Measurements from ENCODE around the gene ATP6V1G2. TPM values are rescaled to one million over a fixed set of nuclear protein-coding genes. Genes with fewer than 3 reads are reported as not detected.

The ATP6V1G2 gene
- total and polyA plus RNA-seq, 2 of the 8 experiments (the other 6 are each of a cell fraction or from before 2014, with no cell fraction given) = 3.0 to 5.7 TPM

- FAIRE-seq (no peak), DNase-seq (ENCODE audit: low read depth in 1 of 2, low spot score in 2 of 2) (peak in 1 of 2 experiments; percentile 61)
- TF ChIP-seq CBX5 (IDR thresholded peaks at IDR 0.05; ENCODE audit: low read depth, low read length) (no peak), RFX5 (IDR thresholded peaks at IDR 0.05; ENCODE audit: borderline replicate concordance, low read depth, low read length) (no peak), ATF3 (IDR thresholded peaks at IDR 0.05; ENCODE audit: insufficient read depth, low read depth, low read length) (no peak), FOSL1 (IDR thresholded peaks at IDR 0.05; ENCODE audit: insufficient read depth, low read depth, low read length) (no peak), SUZ12 (IDR thresholded peaks at IDR 0.05; ENCODE audit: low read length) (no peak), MAFK (IDR thresholded peaks at IDR 0.05; ENCODE audit: low read depth, low read length) (no peak)
- TF ChIP-seq, protein P1, sequence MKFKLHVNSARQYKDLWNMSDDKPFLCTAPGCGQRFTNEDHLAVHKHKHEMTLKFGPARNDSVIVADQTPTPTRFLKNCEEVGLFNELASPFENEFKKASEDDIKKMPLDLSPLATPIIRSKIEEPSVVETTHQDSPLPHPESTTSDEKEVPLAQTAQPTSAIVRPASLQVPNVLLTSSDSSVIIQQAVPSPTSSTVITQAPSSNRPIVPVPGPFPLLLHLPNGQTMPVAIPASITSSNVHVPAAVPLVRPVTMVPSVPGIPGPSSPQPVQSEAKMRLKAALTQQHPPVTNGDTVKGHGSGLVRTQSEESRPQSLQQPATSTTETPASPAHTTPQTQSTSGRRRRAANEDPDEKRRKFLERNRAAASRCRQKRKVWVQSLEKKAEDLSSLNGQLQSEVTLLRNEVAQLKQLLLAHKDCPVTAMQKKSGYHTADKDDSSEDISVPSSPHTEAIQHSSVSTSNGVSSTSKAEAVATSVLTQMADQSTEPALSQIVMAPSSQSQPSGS (IDR thresholded peaks at IDR 0.05; ENCODE audit: low read length) = no peak
- Histone ChIP-seq H2BK15ac (ENCODE audit: low read length) (no peak overlapping the region), H3K4me2 (ENCODE audit: insufficient read depth in 1 of 2, low read depth in 2 of 2, low read length in 2 of 2) (no peak overlapping the region), H3K36me3 (ENCODE audit: control insufficient read depth in 2 of 4, insufficient read depth in 4 of 4, low read length in 3 of 4) (no peaks in the 10 kb centered on the region), H3K4me1 (replicated peaks in 1 of 4; ENCODE audit: control insufficient read depth in 3 of 4, insufficient read depth in 4 of 4, low read length in 3 of 4) (peaks cover 0 to 6% (median 6%) of the 10 kb centered on the region in 4 experiments; a peak in 6 of 7 replicates), H4K8ac (ENCODE audit: extremely low read depth, insufficient read depth, low read length) (no peak overlapping the region), H3K9ac (replicated peaks in 1 of 4; ENCODE audit: extremely low read depth in 1 of 4, low read depth in 3 of 4, low read length in 3 of 4) (no peak overlapping the region), H3K14ac (ENCODE audit: insufficient read length) (no peak overlapping the region), H2BK20ac (ENCODE audit: low read length) (no peak overlapping the region), H3K23me2 (ENCODE audit: low read depth, low read length) (peaks cover 9% of the 10 kb centered on the region; the same call in 1 of the 2 replicates), H3K27me3 (replicated peaks in 1 of 4; ENCODE audit: control insufficient read depth in 3 of 4, extremely low read depth in 1 of 4, insufficient read depth in 3 of 4, low read length in 3 of 4) (peaks cover 0 to 8% (median 7%) of the 10 kb centered on the region in 4 experiments; a peak in 5 of 7 replicates), H4K91ac (replicated peaks; ENCODE audit: insufficient read length, low read length) (no peak overlapping the region), H3K9me3 (ENCODE audit: insufficient read depth in 2 of 2, low read depth in 1 of 2, low read length in 1 of 2) (no peaks in the 10 kb centered on the region), H4K5ac (ENCODE audit: insufficient read length, low read depth, low read length) (no peak overlapping the region), H3K4me3 (ENCODE audit: extremely low read depth in 1 of 4, insufficient read depth in 2 of 4, low read depth in 3 of 4, low read length in 4 of 4) (no peak overlapping the region), H2AFZ (ENCODE audit: low read length) (no peak overlapping the region), H2BK120ac (replicated peaks; ENCODE audit: low read depth, low read length) (no peak overlapping the region), H3K27ac (ENCODE audit: low read depth, low read length) (no peak overlapping the region), H3K4ac (replicated peaks; ENCODE audit: insufficient read length, low read depth, low read length) (no peak overlapping the region), H3K79me2 (ENCODE audit: control insufficient read depth in 1 of 2, insufficient read depth in 2 of 2, low read length in 2 of 2) (no peaks in the 10 kb centered on the region), H2BK12ac (ENCODE audit: low read depth, low read length) (no peak overlapping the region), H3K18ac (ENCODE audit: extremely low read depth, low read length) (0 out of 2 replicates have a peak overlapping the region, but pooled peaks have one; percentile 13), H4K20me1 (replicated peaks in 1 of 2; ENCODE audit: control insufficient read depth in 1 of 2, insufficient read depth in 2 of 2, low read length in 2 of 2) (no peaks in the 10 kb centered on the region), H3K79me1 (ENCODE audit: low read depth, low read length) (no peaks in the 10 kb centered on the region), H2AK5ac (ENCODE audit: low read depth, low read length) (peak overlapping the region; percentile 98; the same call in 1 of the 2 replicates), H2BK5ac (ENCODE audit: low read depth, low read length) (no peak overlapping the region), H3K56ac (replicated peaks; ENCODE audit: insufficient read length, low read depth, low read length) (no peak overlapping the region), H3K23ac (ENCODE audit: insufficient read length) (no peak overlapping the region)
- WGBS, 2 experiments (ENCODE audit: extremely low coverage in 1 of 2, insufficient coverage in 1 of 2, insufficient read length in 1 of 2, insufficient replicate concordance in 2 of 2, low coverage in 1 of 2, low lambda C conversion rate in 2 of 2, missing lambda C conversion rate in 1 of 2) = 91% methylated on average over 12 of the region's 12 CpGs; no CpG with 5 or more reads in 1 of the 2 experiments
- POLR2A ChIA-PET (ENCODE audit: partially characterized antibody) = interaction anchor here (0.6 to 12.2 kb wide), 7 partner anchors 11 to 61 kb away, joined by 3 to 110 read pairs (median 5); partner anchors contain the start of genes ATP6V1G2, DDX39B and NFKBIL1
- CTCF ChIA-PET (ENCODE audit: partially characterized antibody) = interaction anchor here (0.6 to 19.2 kb wide), 6 partner anchors 9 to 344 kb away, joined by 3 to 640 read pairs (median 34); partner anchors contain the start of genes ATP6V1G2, LST1, LTB and NCR3
These were observed 32.0 kb upstream of the ATP6V1G2 start for GRCh38 chr6:31578184-31579118.

Measured in H1 (cell line).